GM12872 (cell line): Measurements from ENCODE around the gene MYADM.

Experiments used
- TF ChIP-seq, protein P1 (sequence below): IDR thresholded peaks from 3 replicates; pipeline ENCODE4 v1.5.1; 2011; ENCODE audit warnings: low read depth, mild to moderate bottlenecking, low read length, moderate library complexity; ENCODE audit not compliant: insufficient read depth

Gene MYADM

DNA sequence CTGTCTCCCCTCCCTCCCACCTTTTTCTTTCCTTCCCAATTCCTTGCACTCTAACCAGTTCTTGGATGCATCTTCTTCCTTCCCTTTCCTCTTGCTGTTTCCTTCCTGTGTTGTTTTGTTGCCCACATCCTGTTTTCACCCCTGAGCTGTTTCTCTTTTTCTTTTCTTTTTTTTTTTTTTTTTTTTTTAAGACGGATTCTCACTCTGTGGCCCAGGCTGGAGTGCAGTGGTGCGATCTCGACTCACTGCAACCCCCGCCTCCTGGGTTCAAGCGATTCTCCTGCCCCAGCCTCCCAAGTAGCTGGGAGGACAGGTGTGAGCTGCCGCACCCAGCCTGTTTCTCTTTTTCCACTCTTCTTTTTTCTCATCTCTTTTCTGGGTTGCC lies 6.9 kb downstream of the MYADM start:
- TF ChIP-seq, protein P1, sequence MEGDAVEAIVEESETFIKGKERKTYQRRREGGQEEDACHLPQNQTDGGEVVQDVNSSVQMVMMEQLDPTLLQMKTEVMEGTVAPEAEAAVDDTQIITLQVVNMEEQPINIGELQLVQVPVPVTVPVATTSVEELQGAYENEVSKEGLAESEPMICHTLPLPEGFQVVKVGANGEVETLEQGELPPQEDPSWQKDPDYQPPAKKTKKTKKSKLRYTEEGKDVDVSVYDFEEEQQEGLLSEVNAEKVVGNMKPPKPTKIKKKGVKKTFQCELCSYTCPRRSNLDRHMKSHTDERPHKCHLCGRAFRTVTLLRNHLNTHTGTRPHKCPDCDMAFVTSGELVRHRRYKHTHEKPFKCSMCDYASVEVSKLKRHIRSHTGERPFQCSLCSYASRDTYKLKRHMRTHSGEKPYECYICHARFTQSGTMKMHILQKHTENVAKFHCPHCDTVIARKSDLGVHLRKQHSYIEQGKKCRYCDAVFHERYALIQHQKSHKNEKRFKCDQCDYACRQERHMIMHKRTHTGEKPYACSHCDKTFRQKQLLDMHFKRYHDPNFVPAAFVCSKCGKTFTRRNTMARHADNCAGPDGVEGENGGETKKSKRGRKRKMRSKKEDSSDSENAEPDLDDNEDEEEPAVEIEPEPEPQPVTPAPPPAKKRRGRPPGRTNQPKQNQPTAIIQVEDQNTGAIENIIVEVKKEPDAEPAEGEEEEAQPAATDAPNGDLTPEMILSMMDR = no peak

DNA sequence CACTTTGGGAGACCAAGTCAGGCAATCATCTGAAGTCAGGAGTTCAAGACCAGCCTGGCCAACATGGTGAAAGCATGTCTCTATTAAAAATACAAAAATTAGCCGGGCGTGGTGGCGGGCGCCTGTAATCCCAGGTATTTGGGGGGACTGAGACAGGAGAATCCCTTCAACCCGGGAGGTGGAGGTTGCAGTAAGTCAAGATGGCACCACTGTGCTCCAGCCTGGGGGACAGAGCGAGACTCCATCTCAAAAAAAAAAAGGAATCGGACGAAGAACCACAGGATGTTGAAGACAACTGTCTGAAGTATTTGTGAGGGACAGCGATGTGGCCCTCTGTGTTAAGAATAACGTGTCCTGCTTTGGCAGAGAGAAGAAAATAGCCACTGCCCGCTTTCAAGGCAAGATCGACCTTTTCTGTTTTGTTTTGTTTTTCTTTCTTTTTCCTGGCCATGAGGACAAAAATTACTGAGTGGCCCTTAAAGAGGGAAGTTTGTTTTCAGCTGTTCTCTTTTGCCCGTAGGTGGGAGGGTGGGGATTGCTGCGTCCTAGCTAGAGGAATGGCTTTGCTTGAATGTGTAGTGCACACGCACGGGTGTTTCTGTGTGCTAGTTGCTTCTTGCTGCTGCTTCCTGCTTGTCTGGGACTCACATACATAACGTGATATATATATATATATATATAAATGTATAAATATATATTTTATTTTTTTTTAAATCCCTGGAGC lies 8.1 kb downstream of the MYADM start:
- TF ChIP-seq, protein P1 = no peak

DNA sequence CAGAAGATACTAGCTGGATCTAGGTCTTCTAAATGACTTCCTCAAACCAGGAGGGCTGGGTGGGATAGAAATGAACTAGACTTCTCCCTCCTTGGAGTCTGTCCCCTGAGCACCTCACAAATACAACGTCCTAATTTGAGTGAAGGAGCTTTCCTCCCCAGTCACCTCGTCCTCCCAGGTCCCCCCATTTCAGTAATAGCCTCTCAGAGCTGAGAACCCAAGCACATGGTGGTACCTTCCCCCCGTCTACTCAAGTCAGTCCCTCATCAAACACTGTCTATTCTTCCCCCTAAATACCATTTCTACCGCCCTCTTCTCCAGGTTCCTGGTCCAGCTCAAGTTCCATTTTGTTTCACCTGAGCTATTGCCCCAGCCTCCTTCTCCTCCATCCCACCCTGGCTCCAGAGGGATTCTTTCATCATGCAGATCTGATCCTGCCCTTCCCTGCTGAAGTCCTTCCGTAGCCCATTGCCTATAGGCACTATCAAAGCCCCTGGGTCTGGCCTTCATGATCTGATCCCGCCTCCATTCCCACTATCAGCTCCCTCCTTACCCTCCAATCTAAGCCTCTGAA lies 9.1 kb downstream of the MYADM start:
- TF ChIP-seq, protein P1 = no peak

DNA sequence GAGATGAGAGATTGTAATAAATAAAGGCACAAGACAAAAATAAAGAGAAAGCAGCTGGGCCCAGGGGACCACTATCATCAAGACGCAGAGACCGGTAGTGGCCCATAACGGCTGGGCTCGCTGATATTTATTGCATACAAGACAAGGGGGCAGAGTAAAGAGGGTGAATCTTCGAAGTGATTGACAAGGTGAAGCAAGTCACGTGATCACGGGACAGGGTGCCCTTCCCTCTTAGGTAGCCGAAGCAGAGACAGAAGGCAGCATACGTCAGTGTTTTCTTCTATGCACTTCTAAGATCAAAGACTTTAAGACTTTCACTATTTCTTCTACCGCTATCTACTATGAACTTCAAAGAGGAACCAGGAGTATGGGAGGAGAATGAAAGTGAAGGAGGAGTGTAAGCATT lies 9.7 kb downstream of the MYADM start:
- TF ChIP-seq, protein P1 = no peak

DNA sequence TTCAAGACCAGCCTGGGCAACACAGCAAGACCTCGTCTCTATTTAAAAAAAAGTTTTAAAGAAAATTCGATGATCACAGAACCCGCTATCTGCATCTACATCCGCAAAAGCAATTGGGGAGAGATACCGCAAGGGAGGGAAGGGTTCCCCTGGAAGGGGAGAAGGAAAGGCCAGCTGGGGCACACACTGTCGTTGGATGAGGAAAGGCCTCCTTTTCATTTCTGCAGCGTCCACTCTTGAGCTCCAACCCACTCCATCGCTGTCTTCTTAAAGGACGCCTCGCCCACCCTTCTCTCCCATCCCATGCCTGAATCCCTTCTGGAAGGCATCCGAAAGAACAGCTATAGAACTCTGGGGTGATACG lies 11.1 kb downstream of the MYADM start:
- TF ChIP-seq, protein P1 = no peak

DNA sequence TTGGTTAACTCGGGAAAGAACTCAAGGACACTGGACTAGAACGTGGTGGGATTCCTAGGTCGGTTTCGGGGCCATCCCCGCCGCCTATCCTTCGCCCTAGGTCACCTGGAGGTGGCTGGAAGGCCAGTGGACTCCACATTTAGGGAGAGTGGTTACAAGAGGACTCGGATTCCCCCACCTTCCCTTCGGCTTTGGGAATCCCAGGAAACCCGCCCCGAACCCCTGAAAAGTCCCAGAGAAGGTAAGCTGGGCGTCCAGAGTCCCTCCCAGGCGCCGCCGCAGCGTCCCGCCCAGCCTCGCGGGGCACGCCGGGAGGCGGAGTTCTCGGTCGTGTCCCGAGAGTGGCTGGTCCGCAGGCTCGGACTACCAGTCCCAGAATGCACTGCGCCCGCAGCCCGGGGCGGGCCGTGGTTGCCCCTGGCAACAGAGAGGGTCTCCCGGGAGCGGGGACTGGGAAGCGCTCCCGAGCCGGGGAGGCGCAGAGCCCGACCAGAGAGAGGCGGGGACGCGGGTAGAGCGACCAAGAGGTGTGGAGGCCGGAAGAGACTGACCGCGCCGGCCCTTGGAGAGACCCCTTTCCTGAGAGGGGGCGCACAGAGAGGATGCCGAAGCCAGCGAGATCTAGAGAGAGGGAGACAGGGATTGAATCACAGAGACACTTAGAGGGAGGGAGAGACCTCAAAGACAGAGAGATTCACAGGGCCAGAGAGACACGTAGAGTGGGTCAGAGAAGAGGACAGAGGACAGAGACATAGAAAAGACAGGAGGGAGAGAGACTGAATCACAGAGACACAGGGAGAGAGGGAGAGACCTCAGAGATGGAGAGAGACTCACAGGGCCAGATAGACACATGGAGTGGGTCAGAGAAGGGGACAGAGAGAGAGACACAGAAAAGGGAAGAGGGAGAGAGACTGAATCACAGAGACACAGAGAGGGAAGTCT lies 11.7 kb downstream of the MYADM start:
- TF ChIP-seq, protein P1 = no peak

DNA sequence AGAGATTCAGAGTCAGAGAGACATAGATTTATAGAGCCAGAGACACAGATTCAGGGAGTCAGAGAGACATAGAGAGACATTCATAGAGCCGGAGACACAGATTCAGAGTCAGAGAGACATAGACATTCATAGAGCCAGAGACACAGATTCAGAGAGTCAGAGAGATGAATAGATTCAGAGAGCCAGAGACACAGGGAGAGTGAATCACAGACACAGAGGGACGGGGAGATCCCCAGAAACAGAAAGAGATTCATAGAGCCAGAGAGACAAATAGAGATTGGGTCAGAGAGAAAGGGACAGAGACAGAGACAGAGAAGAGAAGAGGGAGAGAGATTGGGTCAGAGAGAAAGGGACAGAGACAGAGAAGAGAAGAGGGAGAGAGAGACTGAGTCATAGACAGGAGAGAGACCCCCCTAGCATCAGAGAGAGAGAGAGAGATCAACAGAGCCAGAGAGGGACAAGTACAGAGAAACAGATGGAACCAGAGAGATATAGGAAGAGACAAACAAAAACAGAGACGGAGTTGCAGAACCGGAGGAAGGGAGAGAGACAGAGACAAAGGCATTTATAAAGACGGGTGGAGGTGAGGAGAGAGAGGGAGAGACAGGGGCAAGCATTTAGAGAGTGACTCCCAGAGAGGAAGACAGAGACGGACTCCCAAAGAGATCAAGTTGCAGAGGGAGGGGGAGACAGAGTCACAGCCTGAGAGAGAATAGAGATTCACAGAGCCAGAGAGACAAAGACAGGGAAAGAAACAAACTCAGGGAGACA lies 13.2 kb downstream of the MYADM start:
- TF ChIP-seq, protein P1 = no peak
